Measurements from ENCODE around the gene ALMS1.

DNA sequence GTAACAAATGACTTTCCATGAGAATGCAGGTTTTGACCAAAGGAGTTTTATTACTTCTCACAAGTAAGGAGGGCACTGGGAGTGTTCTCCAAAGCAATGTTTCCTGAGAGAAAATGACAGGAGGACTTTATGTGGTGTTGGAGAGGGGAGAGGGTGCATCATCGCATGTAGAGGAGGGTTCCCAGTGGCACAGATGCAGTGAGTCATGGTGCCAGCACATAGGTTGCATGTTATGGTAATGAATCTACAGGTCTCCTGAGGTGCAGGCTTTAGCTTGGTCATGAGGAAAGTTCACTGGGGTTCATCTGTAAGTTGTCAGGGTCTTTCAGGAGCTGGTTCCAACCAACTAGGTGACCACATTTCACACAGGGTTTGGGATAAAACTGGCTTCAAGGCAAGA, 226.2 kb downstream of the ALMS1 start:
- no peak for TF ChIP-seq POLR2A (IDR thresholded peaks at IDR 0.05; ENCODE audit: low read length)
- TF ChIP-seq, protein P1, sequence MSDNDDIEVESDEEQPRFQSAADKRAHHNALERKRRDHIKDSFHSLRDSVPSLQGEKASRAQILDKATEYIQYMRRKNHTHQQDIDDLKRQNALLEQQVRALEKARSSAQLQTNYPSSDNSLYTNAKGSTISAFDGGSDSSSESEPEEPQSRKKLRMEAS (IDR thresholded peaks at IDR 0.05), result no peak
